ENCODE results near the gene LRRN2.
A peak's percentile ranks its signal among the peaks of the same experiment; 100 is the strongest.
"Not testable (repeated sequence)": the region's sequence is repeated elsewhere in the genome, so short reads cannot be mapped to it uniquely, and the experiment has no call there.

LRRN2 gene

GRCh38 chr1:204694145-204694544, 8.6 kb upstream of the LRRN2 start (continued):
- no peak for TF ChIP-seq TCF4 (CRISPR knock-in tag; IDR thresholded peaks at IDR 0.05; ENCODE audit: borderline replicate concordance)
- TF ChIP-seq ZC3H10 (CRISPR knock-in tag; IDR thresholded peaks at IDR 0.05), result no peak
- TF ChIP-seq OSR1 (CRISPR knock-in tag; IDR thresholded peaks at IDR 0.05), result no peak
- TF ChIP-seq TSHZ2 (CRISPR knock-in tag; IDR thresholded peaks at IDR 0.05), result no peak
- no peak for TF ChIP-seq ZNF70 (CRISPR knock-in tag; IDR thresholded peaks at IDR 0.05)
- TF ChIP-seq ZFP30 (CRISPR knock-in tag; IDR thresholded peaks at IDR 0.05), result no peak
- no peak for TF ChIP-seq ZNF565 (CRISPR knock-in tag; conservative IDR thresholded peaks at IDR 0.05; ENCODE audit: low read depth)

GRCh38 chr1:204692841-204693356, 7.4 kb upstream of the LRRN2 start:
- TF ChIP-seq CREB5 (CRISPR knock-in tag; IDR thresholded peaks at IDR 0.05; ENCODE audit: low read depth) (no peak), ZFP3 (CRISPR knock-in tag; IDR thresholded peaks at IDR 0.05) (no peak), ZNF565 (CRISPR knock-in tag; conservative IDR thresholded peaks at IDR 0.05; ENCODE audit: low read depth) (no peak), CSRNP3 (CRISPR knock-in tag; IDR thresholded peaks at IDR 0.05) (no peak), OSR1 (CRISPR knock-in tag; IDR thresholded peaks at IDR 0.05) (no peak)
- ATAC-seq, result no peak

GRCh38 chr1:204692325-204692840, 6.8 kb upstream of the LRRN2 start:
- ATAC-seq, result peak; percentile 25; the same call in 1 of the 3 replicates
- TF ChIP-seq OSR1 (CRISPR knock-in tag; IDR thresholded peaks at IDR 0.05) (no peak), ARNTL (CRISPR knock-in tag; IDR thresholded peaks at IDR 0.05; ENCODE audit: borderline replicate concordance, low read depth) (no peak), ZFP30 (CRISPR knock-in tag; IDR thresholded peaks at IDR 0.05) (no peak), SNAI2 (CRISPR knock-in tag; IDR thresholded peaks at IDR 0.05) (no peak), CSRNP3 (CRISPR knock-in tag; IDR thresholded peaks at IDR 0.05) (no peak), CSDC2 (CRISPR knock-in tag; IDR thresholded peaks at IDR 0.05) (no peak), ESRRG (CRISPR knock-in tag; IDR thresholded peaks at IDR 0.05) (no peak), PATZ1 (CRISPR knock-in tag; IDR thresholded peaks at IDR 0.05; ENCODE audit: borderline replicate concordance) (no peak), ZNF8 (CRISPR knock-in tag; IDR thresholded peaks at IDR 0.05) (no peak), ISL1 (CRISPR knock-in tag; IDR thresholded peaks at IDR 0.05) (no peak), ZC3H10 (CRISPR knock-in tag; IDR thresholded peaks at IDR 0.05) (no peak), ZNF565 (CRISPR knock-in tag; conservative IDR thresholded peaks at IDR 0.05; ENCODE audit: low read depth) (no peak), POU6F1 (CRISPR knock-in tag; IDR thresholded peaks at IDR 0.05; ENCODE audit: borderline replicate concordance, low read depth) (no peak), BACH2 (CRISPR knock-in tag; IDR thresholded peaks at IDR 0.05; ENCODE audit: borderline replicate concordance) (no peak), TOX (CRISPR knock-in tag; IDR thresholded peaks at IDR 0.05; ENCODE audit: borderline replicate concordance) (no peak), GLIS3 (CRISPR knock-in tag; IDR thresholded peaks at IDR 0.05) (no peak), ZNF70 (CRISPR knock-in tag; IDR thresholded peaks at IDR 0.05) (no peak), PPARA (CRISPR knock-in tag; IDR thresholded peaks at IDR 0.05; ENCODE audit: borderline replicate concordance) (no peak)

GRCh38 chr1:204691328-204691730, 5.8 kb upstream of the LRRN2 start:
- not testable (repeated sequence) for ATAC-seq

All from SK-N-SH treated with all-trans-retinoic acid at 6 μM for 48 hours (cell line).